ENCODE measurements around the gene CHKB.

- TF ChIP-seq CTCF (IDR thresholded peaks at IDR 0.05; ENCODE audit: insufficient read depth, low read depth, low read length) (no peak), EZH2 (IDR thresholded peaks at IDR 0.05; ENCODE audit: insufficient read depth, low read length) (no peak)
Measured at GRCh38 chr22:50578776-50579310, 3.8 kb downstream of the CHKB start.
